OCI-LY7 (cell line): Measurements from ENCODE around the gene TENT5C. TPM values are rescaled to one million over a fixed set of nuclear protein-coding genes. Genes with fewer than 3 reads are reported as not detected.

Experiments used
- BruUV-seq: library from RNA; stranded (reverse); fragments of 400-500 nt; replicated peaks from 2 replicates; lab custom pipeline; 2021; lab: Mats Ljungman, UMichigan
- CTCF ChIA-PET: fragments of 300-600 bp; sonication (Branson Sonifier 250); formaldehyde crosslinking; loops from one replicate; lab custom pipeline; 2022; ENCODE audit warnings: antibody characterized with exemption; ENCODE audit not compliant: unreplicated experiment; lab: Charles Lee
- POLR2A ChIA-PET: fragments of 300-600 bp; sonication (Branson Sonifier 250); formaldehyde crosslinking; loops from one replicate; lab custom pipeline; 2022; ENCODE audit warnings: antibody characterized with exemption; lab: Charles Lee
- DNase-seq: peaks from one replicate; pipeline ENCODE4 v3.0.0-alpha.2; 2015; ENCODE audit warnings: low spot score
- H2AFZ ChIP-seq: fragments of 200-600 bp; sonication (generic), shearing (Covaris generic); 2 replicates; pipeline ENCODE4 v1.6.1; 2014; ENCODE audit warnings: mild to moderate bottlenecking, antibody characterized with exemption, low read length, moderate library complexity
- H3K27ac ChIP-seq: fragments of 200-600 bp; sonication (generic); 2 replicates; pipeline ENCODE4 v1.5.1; 2014; ENCODE audit warnings: mixed run types, low read depth, mild to moderate bottlenecking, moderate library complexity, low read length, inconsistent platforms; ENCODE audit not compliant: poor library complexity, severe bottlenecking
- H3K36me3 ChIP-seq: fragments of 200-600 bp; sonication (generic); 2 replicates; pipeline ENCODE4 v1.6.1; 2014; ENCODE audit warnings: mild to moderate bottlenecking, antibody characterized with exemption, low read length, moderate library complexity, mixed read lengths; ENCODE audit not compliant: insufficient read depth
- H3K4me1 ChIP-seq: fragments of 200-600 bp; sonication (generic); 2 replicates; pipeline ENCODE4 v1.5.1; 2014; ENCODE audit warnings: mild to moderate bottlenecking, low read length; ENCODE audit not compliant: insufficient read depth, poor library complexity, severe bottlenecking
- H3K4me2 ChIP-seq: fragments of 200-600 bp; sonication (generic); 2 replicates; pipeline ENCODE4 v1.6.1; 2014; ENCODE audit warnings: mild to moderate bottlenecking, low read length
- H3K4me3 ChIP-seq: fragments of 200-600 bp; sonication (generic); 2 replicates; pipeline ENCODE4 v1.5.1; 2014; ENCODE audit warnings: mild to moderate bottlenecking, low read depth, low read length; ENCODE audit not compliant: poor library complexity, severe bottlenecking
- H3K79me2 ChIP-seq: fragments of 200-600 bp; sonication (generic); 2 replicates; pipeline ENCODE4 v1.6.1; 2016; ENCODE audit warnings: low read depth, mild to moderate bottlenecking, low read length, moderate library complexity, mixed read lengths; ENCODE audit not compliant: insufficient read depth
- H3K9me2 ChIP-seq: fragments of 200-600 bp; sonication (generic); 2 replicates; pipeline ENCODE4 v1.6.1; 2016; ENCODE audit warnings: mild to moderate bottlenecking, low read length, mixed read lengths; ENCODE audit not compliant: insufficient read depth
- H3K9me3 ChIP-seq: fragments of 200-600 bp; sonication (generic); 2 replicates; pipeline ENCODE4 v1.6.1; 2014; ENCODE audit warnings: mild to moderate bottlenecking, mixed run types, low read length, mixed read lengths
- H4K20me1 ChIP-seq: fragments of 200-600 bp; sonication (generic); 2 replicates; pipeline ENCODE4 v1.6.1; 2014; ENCODE audit warnings: mild to moderate bottlenecking, antibody characterized with exemption, low read length, moderate library complexity, mixed read lengths; ENCODE audit not compliant: insufficient read depth
- CTCF ChIP-seq: fragments of 200-600 bp; sonication (generic); conservative IDR thresholded peaks from 2 replicates; pipeline ENCODE4 v1.5.1; 2014; ENCODE audit warnings: mild to moderate bottlenecking, antibody characterized with exemption, low read length, moderate library complexity, mixed read lengths
- EZH2phosphoT487 ChIP-seq: fragments of 200-600 bp; sonication (generic); IDR thresholded peaks from 2 replicates; pipeline ENCODE4 v1.6.1; 2018; ENCODE audit warnings: low read depth, borderline replicate concordance, mild to moderate bottlenecking, mixed run types, antibody characterized with exemption, low read length, moderate library complexity, mixed read lengths
- intact Hi-C: fragments of 100-400 bp; cut with micrococcal nuclease; formaldehyde crosslinking; loops from one replicate; pipeline ENCODE4 v1.10.0; 2022; ENCODE audit not compliant: unreplicated experiment
- total RNA-seq, 2 experiments: library from RNA; depleted of rRNA in 1 of 2; stranded (reverse); fragments of >200 nt in 1 of 2; shearing (Covaris generic) in 1 of 2; gene quantifications; 2 replicates each; pipeline ENCODE4 v1.2.3, GENCODE V29; 2014 to 2022

TENT5C gene
- total RNA-seq, 2 experiments from 2014 or later = 13.3 to 31.1 TPM

DNA sequence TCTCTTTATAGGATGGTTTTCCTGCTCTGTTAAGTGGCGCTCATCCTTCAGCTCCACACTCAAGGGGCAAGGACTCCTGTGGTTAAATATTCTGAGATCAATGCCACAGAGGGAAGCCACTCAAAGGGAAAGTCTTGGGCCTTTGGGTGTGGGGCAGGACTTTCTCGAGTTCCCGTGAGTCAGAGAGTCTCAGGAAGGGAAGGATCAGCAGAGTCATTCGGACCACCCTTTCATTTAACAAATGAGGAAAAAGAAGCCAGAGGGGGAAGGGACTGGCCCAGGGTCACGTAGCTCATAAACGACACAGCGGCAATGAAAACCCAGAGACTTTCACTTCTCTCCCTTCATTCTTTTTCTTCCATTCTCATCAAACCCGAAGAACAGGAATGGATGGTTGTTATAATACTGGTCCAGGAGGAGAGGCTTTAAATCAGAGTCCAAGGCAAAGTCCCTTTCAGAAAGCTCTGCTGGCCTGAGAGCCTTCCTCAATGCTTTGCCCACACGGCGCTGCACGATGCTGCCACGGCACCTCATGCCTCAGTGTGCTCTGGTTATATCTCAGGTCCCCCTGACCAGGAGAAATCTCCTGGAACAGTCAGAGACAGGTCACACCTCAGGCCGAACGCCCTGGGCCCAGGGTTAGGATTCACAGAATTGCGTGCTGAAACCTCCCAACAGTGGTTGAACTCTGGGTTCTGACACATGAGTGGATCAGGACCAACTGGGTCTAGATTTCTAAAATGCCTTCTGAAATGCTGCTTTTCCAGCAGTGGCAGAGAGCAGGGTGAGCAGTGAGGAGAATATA, 65.3 kb downstream of the TENT5C start:
- peaks cover 71% of the 10 kb centered on the region for H3K4me1 ChIP-seq
- peak overlapping the region; percentile 33; the same call in 1 of the 2 replicates for H2AFZ ChIP-seq
- no peaks in the 10 kb centered on the region for H3K9me2 ChIP-seq
- H3K79me2 ChIP-seq = no peaks in the 10 kb centered on the region
- peak overlapping the region; percentile 33 for H3K4me2 ChIP-seq
- no peaks in the 10 kb centered on the region for H3K36me3 ChIP-seq
- no peak overlapping the region for H3K4me3 ChIP-seq
- TF ChIP-seq EZH2phosphoT487 (no peak), CTCF (no peak)
- no peaks in the 10 kb centered on the region for H4K20me1 ChIP-seq
- intact Hi-C loops = loop anchor here (1.0 kb wide), 1 partner anchor 136 kb away; no protein-coding TSS in a partner anchor
- DNase-seq = no peak
- no peak overlapping the region for H3K27ac ChIP-seq
- H3K9me3 ChIP-seq = no peaks in the 10 kb centered on the region
- no TSS peak for BruUV-seq
- CTCF ChIA-PET = interaction anchor here (1.0 to 1.3 kb wide), 2 partner anchors 15 to 55 kb away, joined by 3 to 4 read pairs; no protein-coding TSS in a partner anchor
- POLR2A ChIA-PET = interaction anchor here (0.8 to 5.1 kb wide), 14 partner anchors 10 to 136 kb away, joined by 3 to 42 read pairs (median 5); no protein-coding TSS in a partner anchor

GRCh38 chr1:117671781-117672501, 66.1 kb downstream of the TENT5C start:
- Histone ChIP-seq H3K36me3 (no peaks in the 10 kb centered on the region), H3K9me3 (no peaks in the 10 kb centered on the region), H3K79me2 (no peaks in the 10 kb centered on the region), H3K4me1 (peaks cover 64% of the 10 kb centered on the region), H2AFZ (no peak overlapping the region), H3K27ac (no peak overlapping the region), H3K4me3 (no peak overlapping the region), H4K20me1 (no peaks in the 10 kb centered on the region), H3K4me2 (no peak overlapping the region), H3K9me2 (no peaks in the 10 kb centered on the region)
- ChIA-PET CTCF (interaction anchor here (0.7 to 1.1 kb wide), 2 partner anchors 13 to 38 kb away, joined by 3 to 4 read pairs; no protein-coding TSS in a partner anchor), POLR2A (interaction anchor here (0.6 to 5.1 kb wide), 7 partner anchors 13 to 137 kb away, joined by 3 to 42 read pairs (median 4); no protein-coding TSS in a partner anchor)
- no TSS peak for BruUV-seq
- DNase-seq = no peak
- TF ChIP-seq CTCF (no peak), EZH2phosphoT487 (no peak)
- intact Hi-C loops = no loop called here
